ENCODE data around the gene TK2. TPM values are rescaled to one million over a fixed set of nuclear protein-coding genes. Genes with fewer than 3 reads are reported as not detected.
A peak's percentile ranks its signal among the peaks of the same experiment; 100 is the strongest.

The TK2 gene
- total RNA-seq, 2 experiments from 2014 or later = 3.6 to 5.1 TPM

- peaks cover 8% of the 10 kb centered on the region for H3K36me3 ChIP-seq (ENCODE audit: insufficient read depth, low read length)
- no peaks in the 10 kb centered on the region for H3K27me3 ChIP-seq (ENCODE audit: control insufficient read depth in 1 of 2, insufficient read depth in 2 of 2, low read length in 2 of 2)
- peak in 4 of 14 experiments; percentile 27 to 50 (median 40) for DNase-seq
Observed at GRCh38 chr16:66539623-66540469, 10.1 kb downstream of the TK2 start.

GRCh38 chr16:66538910-66539309 is 11.0 kb downstream of the TK2 start:
- ATAC-seq (ENCODE audit: poor library complexity) (no peak), DNase-seq (no peak)
- H3K4me3 ChIP-seq (ENCODE audit: low read length) = no peak overlapping the region
- Mint-ChIP-seq H3K4me3 (no peak overlapping the region), H3K27ac (no peak overlapping the region), H3K4me1 (ENCODE audit: low read depth) (peaks cover 22% of the 10 kb centered on the region), H3K36me3 (ENCODE audit: low read depth) (peaks cover 9% of the 10 kb centered on the region), H3K27me3 (no peaks in the 10 kb centered on the region), H3K9me3 (no peaks in the 10 kb centered on the region)
- H3K36me3 ChIP-seq (ENCODE audit: insufficient read depth, low read length) = peaks cover 8% of the 10 kb centered on the region
- POLR2A ChIA-PET = interaction anchor here (0.8 kb wide), 1 partner anchor 25 kb away, joined by 3 read pairs; no protein-coding TSS in a partner anchor
- H3K9me3 ChIP-seq (ENCODE audit: control insufficient read depth in 1 of 2, insufficient read depth in 1 of 2, low read length in 2 of 2) = no peaks in the 10 kb centered on the region
- TF ChIP-seq CTCF (IDR thresholded peaks at IDR 0.05) = no peak
- H3K27ac ChIP-seq (ENCODE audit: low read depth in 1 of 2, low read length in 2 of 2) = no peak overlapping the region
- CTCF ChIA-PET = interaction anchor here (1.1 kb wide), 1 partner anchor 23 kb away, joined by 3 read pairs; no protein-coding TSS in a partner anchor
- intact Hi-C loops (cut with DNase I, micrococcal nuclease) = no loop called here
- H3K27me3 ChIP-seq (ENCODE audit: control insufficient read depth in 1 of 2, insufficient read depth in 2 of 2, low read length in 2 of 2) = no peaks in the 10 kb centered on the region
- peaks cover 14% of the 10 kb centered on the region for H3K4me1 ChIP-seq (ENCODE audit: insufficient read depth, low read length)

More at GRCh38 chr16:66539623-66540469, 10.1 kb downstream of the TK2 start:
- H3K4me1 ChIP-seq (ENCODE audit: insufficient read depth, low read length) = peaks cover 14% of the 10 kb centered on the region
- POLR2A ChIA-PET = interaction anchor here (0.8 to 1.6 kb wide), 2 partner anchors 12 to 24 kb away, joined by 3 to 4 read pairs; partner anchors contain the start of gene CKLF
- Mint-ChIP-seq H3K36me3 (ENCODE audit: low read depth) (peaks cover 9% of the 10 kb centered on the region), H3K27me3 (no peaks in the 10 kb centered on the region), H3K27ac (no peak overlapping the region), H3K9me3 (no peaks in the 10 kb centered on the region), H3K4me3 (no peak overlapping the region), H3K4me1 (ENCODE audit: low read depth) (peaks cover 24% of the 10 kb centered on the region)
- H3K4me3 ChIP-seq (ENCODE audit: low read length) = no peak overlapping the region
- no peak for TF ChIP-seq CTCF (IDR thresholded peaks at IDR 0.05)
- no peak overlapping the region for H3K27ac ChIP-seq (ENCODE audit: low read depth in 1 of 2, low read length in 2 of 2)
- ATAC-seq (ENCODE audit: poor library complexity) = no peak
- CTCF ChIA-PET = interaction anchor here (1.0 to 1.1 kb wide), 2 partner anchors 18 to 22 kb away, joined by 3 read pairs; no protein-coding TSS in a partner anchor
- intact Hi-C loops (cut with DNase I, micrococcal nuclease) = no loop called here
- no peaks in the 10 kb centered on the region for H3K9me3 ChIP-seq (ENCODE audit: control insufficient read depth in 1 of 2, insufficient read depth in 1 of 2, low read length in 2 of 2)

- Histone ChIP-seq H3K4me3 (ENCODE audit: low read length) (no peak overlapping the region), H3K27me3 (ENCODE audit: control insufficient read depth in 1 of 2, insufficient read depth in 2 of 2, low read length in 2 of 2) (no peaks in the 10 kb centered on the region), H3K27ac (ENCODE audit: low read depth in 1 of 2, low read length in 2 of 2) (no peak overlapping the region), H3K4me1 (ENCODE audit: insufficient read depth, low read length) (peaks cover 14% of the 10 kb centered on the region), H3K9me3 (ENCODE audit: control insufficient read depth in 1 of 2, insufficient read depth in 1 of 2, low read length in 2 of 2) (no peaks in the 10 kb centered on the region), H3K36me3 (ENCODE audit: insufficient read depth, low read length) (peaks cover 8% of the 10 kb centered on the region)
- H3K4me1 Mint-ChIP-seq (ENCODE audit: low read depth) = peaks cover 22% of the 10 kb centered on the region
- H3K27me3 Mint-ChIP-seq = no peaks in the 10 kb centered on the region
- no peak for ATAC-seq (ENCODE audit: poor library complexity)
- H3K9me3 Mint-ChIP-seq = no peaks in the 10 kb centered on the region
- peaks cover 9% of the 10 kb centered on the region for H3K36me3 Mint-ChIP-seq (ENCODE audit: low read depth)
- CTCF ChIA-PET = interaction anchor here (1.7 kb wide), 1 partner anchor 9 kb away, joined by 4 read pairs; no protein-coding TSS in a partner anchor
- H3K4me3 Mint-ChIP-seq = no peak overlapping the region
- no peak for DNase-seq
- H3K27ac Mint-ChIP-seq = no peak overlapping the region
- TF ChIP-seq CTCF (IDR thresholded peaks at IDR 0.05) = no peak
- intact Hi-C loops (cut with DNase I, micrococcal nuclease) = no loop called here
- POLR2A ChIA-PET = no interaction called here
Observed at GRCh38 chr16:66537236-66537635, 12.7 kb downstream of the TK2 start.

Data from CD4-positive, alpha-beta T cell (primary cell).